Common myeloid progenitor, CD34-positive (primary cell): ENCODE results near the gene PRKACB.

Source experiments
- CTCF ChIA-PET: fragments of 350-600 bp; sonication (Branson Sonifier 250); formaldehyde crosslinking; loops from one replicate; lab custom pipeline; 2021; ENCODE audit warnings: antibody characterized with exemption; lab: Charles Lee
- POLR2A ChIA-PET: fragments of 350-600 bp; sonication (Branson Sonifier 250); formaldehyde crosslinking; loops from one replicate; lab custom pipeline; 2021; ENCODE audit warnings: antibody characterized with exemption; lab: Charles Lee
- DNase-seq, 3 donors: peaks; one replicate each; pipeline versions ENCODE4 v3.0.0 to v3.0.0-alpha.2; 2013
- H3K27ac ChIP-seq, 2 experiments: 1 replicate in 1 of 2; 2 replicates in 1 of 2; pipeline ENCODE4 v1.7.0; 2013; ENCODE audit warnings: inconsistent platforms in 2 of 2, low read length in 2 of 2, mild to moderate bottlenecking in 2 of 2, low read depth in 1 of 2, moderate library complexity in 1 of 2; ENCODE audit not compliant: severe bottlenecking in 2 of 2, insufficient read depth in 1 of 2, poor library complexity in 1 of 2
- H3K27me3 ChIP-seq, 5 experiments: replicated peaks in 2 of 5; 1 replicate in 3 of 5; 2 replicates in 2 of 5; pipeline versions ENCODE4 v1.6.1 to v1.7.0; 2013; ENCODE audit warnings: low read length in 4 of 5, mild to moderate bottlenecking in 2 of 5, moderate library complexity in 2 of 5, inconsistent platforms in 1 of 5; ENCODE audit not compliant: insufficient read depth in 5 of 5, control insufficient read depth in 4 of 5
- H3K36me3 ChIP-seq, 4 experiments: 1 replicate in 2 of 4; 2 replicates in 2 of 4; pipeline versions ENCODE4 v1.6.1 to v1.7.0; 2013; ENCODE audit warnings: low read length in 3 of 4, control low read depth in 1 of 4, mild to moderate bottlenecking in 1 of 4; ENCODE audit not compliant: control insufficient read depth in 4 of 4, insufficient read depth in 4 of 4
- H3K4me1 ChIP-seq, 4 experiments: 1 replicate in 3 of 4; 2 replicates in 1 of 4; pipeline versions ENCODE4 v1.6.1 to v1.7.1; 2013; ENCODE audit warnings: low read length in 3 of 4, mild to moderate bottlenecking in 3 of 4, control low read depth in 1 of 4, inconsistent platforms in 1 of 4, moderate library complexity in 1 of 4; ENCODE audit not compliant: control insufficient read depth in 4 of 4, insufficient read depth in 4 of 4; ENCODE audit errors: control extremely low read depth in 1 of 4
- H3K4me3 ChIP-seq, 7 experiments: 1 replicate in 4 of 7; 2 replicates in 3 of 7; pipeline versions ENCODE4 v1.5.1 to v1.7.0; 2013; ENCODE audit warnings: mild to moderate bottlenecking in 7 of 7, low read length in 6 of 7, moderate library complexity in 6 of 7, inconsistent platforms in 2 of 7, low read depth in 2 of 7, control low read depth in 1 of 7; ENCODE audit not compliant: insufficient read depth in 4 of 7, control insufficient read depth in 1 of 7; ENCODE audit errors: extremely low read depth in 1 of 7
- H3K9me3 ChIP-seq, 5 experiments: 1 replicate in 4 of 5; 2 replicates in 1 of 5; pipeline versions ENCODE4 v1.6.1 to v1.7.1; 2013; ENCODE audit warnings: low read length in 4 of 5, mild to moderate bottlenecking in 2 of 5, inconsistent platforms in 1 of 5, low read depth in 1 of 5, moderate library complexity in 1 of 5; ENCODE audit not compliant: control insufficient read depth in 4 of 5, insufficient read depth in 2 of 5; ENCODE audit errors: control extremely low read depth in 1 of 5
- WGBS: methylation state at CpG from one replicate; pipeline ENCODE4 v1.1.5; 2013; ENCODE audit not compliant: insufficient coverage; 5-methylcytosine and 5-hydroxymethylcytosine counted together

The PRKACB gene

DNA sequence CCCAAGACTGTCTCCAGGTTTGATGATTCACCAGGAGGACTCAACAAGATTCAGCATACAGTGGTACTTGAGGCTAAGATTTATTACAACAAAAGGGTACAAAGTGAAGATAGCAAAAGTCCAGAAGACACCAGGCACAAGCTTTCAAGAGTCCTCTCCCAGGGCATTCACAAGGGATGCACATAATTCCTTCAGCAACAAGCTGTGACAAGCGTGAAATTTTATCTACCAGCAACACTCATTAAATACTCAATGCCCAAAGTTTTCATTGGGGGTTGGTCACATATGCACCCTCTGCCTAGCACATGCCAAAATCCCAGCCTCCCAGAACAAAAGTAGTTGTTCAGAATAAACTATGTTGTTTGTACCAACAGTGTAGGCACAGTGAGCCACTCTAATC lies 62.3 kb downstream of the PRKACB start:
- Histone ChIP-seq H3K36me3 (peaks cover 12 to 56% (median 32%) of the 10 kb centered on the region in 4 experiments), H3K4me1 (peaks cover 2 to 21% (median 4%) of the 10 kb centered on the region in 4 experiments), H3K4me3 (no peak overlapping the region), H3K27ac (no peak overlapping the region), H3K27me3 (no peaks in the 10 kb centered on the region), H3K9me3 (no peaks in the 10 kb centered on the region)
- ChIA-PET CTCF (interaction anchor here (1.3 kb wide), 1 partner anchor 227 kb away, joined by 3 read pairs; no protein-coding TSS in a partner anchor), POLR2A (no interaction called here)
- WGBS, result 100% methylated on average over 1 of the region's 1 CpG
- no peak for DNase-seq

DNA sequence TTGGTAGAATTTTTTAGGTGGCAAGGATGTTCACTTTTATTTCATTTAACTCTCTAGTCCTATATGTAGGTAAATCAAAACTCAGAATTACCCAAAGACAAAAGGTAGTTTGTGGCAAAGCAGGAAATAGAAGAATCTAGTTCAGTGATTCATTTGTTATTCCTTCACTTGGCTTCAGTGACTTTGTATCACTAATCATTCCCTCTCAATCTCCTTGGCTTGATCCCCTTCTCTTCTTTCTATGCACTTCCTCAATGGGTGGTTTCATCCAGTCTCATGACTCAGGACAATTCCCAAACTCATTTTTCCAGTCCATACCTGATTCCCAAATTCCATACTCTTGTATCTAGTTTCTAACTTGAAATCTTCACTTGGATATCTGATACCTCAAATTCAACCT lies 64.9 kb downstream of the PRKACB start:
- peaks cover 14 to 60% (median 30%) of the 10 kb centered on the region in 4 experiments for H3K36me3 ChIP-seq
- no peak overlapping the region for H3K4me3 ChIP-seq
- ChIA-PET CTCF (no interaction called here), POLR2A (no interaction called here)
- H3K27me3 ChIP-seq, result no peaks in the 10 kb centered on the region
- peaks cover 0 to 15% (median 2%) of the 10 kb centered on the region in 4 experiments for H3K4me1 ChIP-seq
- no peak overlapping the region for H3K27ac ChIP-seq
- no peaks in the 10 kb centered on the region for H3K9me3 ChIP-seq
- no peak for DNase-seq

DNA sequence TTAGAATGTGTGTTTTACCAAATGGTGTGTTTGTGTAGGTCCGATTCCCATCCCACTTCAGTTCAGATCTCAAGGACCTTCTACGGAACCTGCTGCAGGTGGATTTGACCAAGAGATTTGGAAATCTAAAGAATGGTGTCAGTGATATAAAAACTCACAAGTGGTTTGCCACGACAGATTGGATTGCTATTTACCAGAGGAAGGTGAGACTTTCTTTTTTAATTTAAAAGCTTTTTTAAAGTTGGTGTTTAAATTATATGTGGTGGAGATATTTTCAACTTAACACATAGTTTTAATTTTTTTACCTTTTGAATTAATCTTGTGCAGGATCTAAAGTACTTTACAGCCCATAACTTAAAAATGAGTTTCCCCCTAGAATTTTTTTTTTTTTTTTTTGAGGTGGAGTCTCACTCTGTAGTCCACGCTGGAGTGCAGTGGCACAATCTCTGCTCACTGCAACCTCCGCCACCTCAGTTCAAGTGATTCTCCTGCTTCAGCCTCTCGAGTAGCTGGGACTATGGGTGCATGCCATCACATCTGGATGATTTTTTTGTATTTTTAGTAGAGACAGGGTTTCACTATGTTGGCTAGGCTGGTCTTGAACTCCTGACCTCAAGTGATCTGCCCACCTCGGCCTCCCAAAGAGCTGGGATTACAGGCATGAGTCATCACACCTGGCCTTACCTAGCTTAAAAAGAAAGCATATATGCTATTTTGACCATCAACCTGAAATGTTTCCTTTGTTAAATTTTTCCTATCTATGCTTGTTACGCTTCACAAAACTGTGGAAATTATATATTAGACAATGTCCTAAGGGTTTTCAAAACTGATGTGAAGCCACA lies 70.3 kb downstream of the PRKACB start:
- ChIA-PET CTCF (interaction anchor here (0.7 to 1.4 kb wide), 3 partner anchors 10 to 219 kb away, joined by 3 to 4 read pairs (median 3); no protein-coding TSS in a partner anchor), POLR2A (no interaction called here)
- Histone ChIP-seq H3K9me3 (peaks cover 0 to 9% (median 6%) of the 10 kb centered on the region in 5 experiments), H3K27ac (no peak overlapping the region), H3K27me3 (no peaks in the 10 kb centered on the region), H3K4me3 (no peak overlapping the region), H3K4me1 (peaks cover 0 to 15% (median 2%) of the 10 kb centered on the region in 4 experiments), H3K36me3 (peaks cover 11 to 54% (median 34%) of the 10 kb centered on the region in 4 experiments)
- WGBS, result 93% methylated on average over 3 of the region's 8 CpGs
- DNase-seq, result no peak

DNA sequence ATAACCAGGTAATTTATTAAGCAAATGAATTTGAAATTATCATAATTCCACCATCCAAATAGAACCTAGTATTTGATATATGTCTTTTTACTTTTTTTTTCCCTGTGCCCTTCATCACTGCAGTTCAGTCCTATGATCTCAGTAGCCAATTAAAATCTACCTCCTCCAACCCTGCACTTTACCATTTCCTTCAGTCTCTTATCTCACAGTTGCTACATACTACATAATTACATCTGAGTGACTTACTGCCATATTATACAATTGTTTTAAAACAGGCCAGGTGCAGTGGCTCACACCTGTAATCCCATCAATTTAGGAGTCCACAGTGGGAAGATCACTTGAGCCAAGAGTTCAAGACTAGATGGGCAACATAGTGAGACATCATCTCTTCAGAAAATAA lies 73.2 kb downstream of the PRKACB start:
- Histone ChIP-seq H3K36me3 (peaks cover 7 to 74% (median 35%) of the 10 kb centered on the region in 4 experiments), H3K4me1 (peaks cover 0 to 15% (median 2%) of the 10 kb centered on the region in 4 experiments), H3K9me3 (peaks cover 0 to 20% (median 7%) of the 10 kb centered on the region in 5 experiments), H3K4me3 (no peak overlapping the region), H3K27ac (no peak overlapping the region), H3K27me3 (no peaks in the 10 kb centered on the region)
- ChIA-PET CTCF (no interaction called here), POLR2A (no interaction called here)
- no peak for DNase-seq

DNA sequence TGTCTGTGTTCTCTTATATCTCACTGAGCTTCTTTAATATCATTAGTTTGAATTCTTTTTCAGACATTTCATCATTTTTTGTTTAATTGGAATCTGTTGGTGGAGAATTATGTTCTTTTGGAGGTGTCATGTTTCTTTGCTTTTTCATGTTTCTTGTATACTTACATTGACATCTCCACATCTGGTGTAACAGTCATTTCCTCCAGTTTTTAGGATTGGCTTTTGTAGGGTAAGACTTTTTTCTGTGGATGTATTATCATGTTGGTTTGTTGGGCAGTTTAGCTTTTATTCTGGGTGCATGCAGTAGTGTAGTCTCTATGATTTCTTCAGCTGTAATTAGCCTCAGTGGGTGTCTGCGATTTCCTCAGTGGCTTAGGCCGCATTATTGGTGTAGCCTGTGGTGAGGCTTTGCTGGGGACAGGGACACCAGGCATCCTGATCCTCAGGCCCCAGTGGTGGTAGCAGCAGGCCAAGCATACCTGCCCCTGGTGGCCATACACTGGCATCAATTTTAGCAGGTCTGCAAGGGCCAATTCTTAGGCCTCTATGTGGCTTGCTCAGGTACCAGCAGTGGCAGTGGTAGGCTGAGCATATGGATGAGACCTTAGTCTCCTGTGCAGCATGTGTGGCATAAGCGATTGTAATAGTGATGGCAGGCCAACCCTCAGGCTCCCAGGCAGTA lies 79.8 kb downstream of the PRKACB start:
- no peak overlapping the region for H3K4me3 ChIP-seq
- DNase-seq, result no peak
- CTCF ChIA-PET, result no interaction called here
- H3K36me3 ChIP-seq, result peaks cover 0 to 69% (median 24%) of the 10 kb centered on the region in 4 experiments
- H3K4me1 ChIP-seq, result peaks cover 0 to 17% (median 9%) of the 10 kb centered on the region in 4 experiments
- no peaks in the 10 kb centered on the region for H3K27me3 ChIP-seq
- H3K27ac ChIP-seq, result no peak overlapping the region
- POLR2A ChIA-PET, result no interaction called here
- WGBS, result 67% methylated on average over 3 of the region's 3 CpGs
- H3K9me3 ChIP-seq, result peaks cover 0 to 24% (median 8%) of the 10 kb centered on the region in 5 experiments

DNA sequence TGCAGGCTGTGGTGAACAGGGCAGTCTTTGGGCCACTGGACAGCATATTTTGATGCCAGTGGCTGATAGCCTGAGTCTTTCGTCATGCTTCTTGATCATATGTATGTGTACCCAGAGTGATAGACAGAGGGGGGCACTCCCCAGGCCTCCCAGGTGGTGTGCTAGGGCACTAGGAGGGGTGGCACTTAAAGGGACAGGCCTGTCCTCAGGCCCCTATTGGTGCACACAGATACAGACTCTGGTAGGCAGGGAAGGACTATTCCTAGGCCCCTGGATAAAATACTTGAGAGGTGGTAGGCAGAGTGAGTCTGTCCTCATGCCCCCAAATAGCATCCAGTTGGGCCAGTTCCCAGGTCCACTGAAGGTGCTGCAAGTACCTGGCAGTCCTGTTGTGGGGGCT lies 80.8 kb downstream of the PRKACB start:
- Histone ChIP-seq H3K9me3 (peaks cover 0 to 17% (median 6%) of the 10 kb centered on the region in 5 experiments), H3K36me3 (peaks cover 0 to 59% (median 21%) of the 10 kb centered on the region in 4 experiments), H3K27ac (peak overlapping the region; percentile 20 to 22), H3K4me3 (no peak overlapping the region), H3K27me3 (no peaks in the 10 kb centered on the region), H3K4me1 (peaks cover 0 to 17% (median 9%) of the 10 kb centered on the region in 4 experiments)
- ChIA-PET POLR2A (no interaction called here), CTCF (no interaction called here)
- DNase-seq, result no peak
- WGBS, result no CpG with 5 or more reads among the region's 1 CpG
